HG02870 (cell line): ENCODE measurements around the gene CDH13.

Source experiments
- ATAC-seq: cut with Tn5 transposase; IDR thresholded peaks from one replicate; pipeline ENCODE4 v1.9.1; 2021; ENCODE audit warnings: mild to moderate bottlenecking, moderate library complexity; ENCODE audit not compliant: unreplicated experiment

The CDH13 gene

DNA sequence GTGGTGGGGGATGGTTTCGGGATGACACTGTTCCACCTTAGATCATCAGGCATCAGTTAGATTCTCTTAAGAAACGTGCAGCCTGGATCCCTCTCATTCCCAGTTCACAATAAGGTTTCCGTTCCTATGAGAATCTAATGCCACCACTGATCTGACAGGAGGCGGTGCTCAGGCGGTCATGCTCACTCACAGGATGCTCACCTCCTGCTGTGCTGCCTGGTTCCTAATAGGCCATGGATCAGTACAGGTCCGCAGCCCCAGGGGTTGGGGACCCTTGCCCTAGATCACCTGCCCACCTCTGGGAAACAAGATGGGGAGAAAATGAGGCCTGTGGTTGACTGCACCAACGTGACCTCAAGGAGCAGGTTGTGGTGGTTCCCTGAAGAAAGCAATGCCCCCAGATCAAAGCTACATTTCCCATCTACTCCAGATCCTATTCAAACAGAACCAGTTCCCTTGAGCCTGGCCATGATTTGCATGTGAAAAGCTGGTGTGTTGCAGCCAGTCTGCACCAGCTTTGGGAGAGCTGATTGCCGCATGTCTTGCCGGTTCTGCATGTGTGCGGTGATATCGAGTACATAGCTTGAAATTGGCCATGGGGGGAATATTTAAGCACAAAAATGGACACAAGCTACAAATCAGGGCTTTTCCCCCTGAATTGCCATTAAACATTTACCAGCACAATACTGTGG, 997.8 kb downstream of the CDH13 start:
- no peak for ATAC-seq

DNA sequence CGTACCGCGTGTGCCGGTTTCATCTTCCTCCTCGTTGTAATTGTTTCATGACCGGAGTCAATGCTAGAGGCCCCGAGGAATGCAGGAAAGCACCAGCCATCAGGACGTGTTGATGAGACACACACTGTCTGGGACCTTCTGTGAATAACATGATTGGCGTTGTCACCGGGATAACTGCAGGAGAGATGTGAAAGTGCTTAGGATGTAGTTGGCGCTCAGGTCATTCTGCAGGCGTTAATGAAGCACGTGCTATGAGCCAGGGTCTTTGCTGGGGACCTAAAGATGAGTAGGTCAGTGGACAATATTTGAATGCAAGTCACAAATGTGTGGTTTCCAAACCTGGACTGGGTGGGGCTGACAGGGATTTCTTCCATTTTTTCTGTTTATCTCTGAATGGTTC, 999.4 kb downstream of the CDH13 start:
- no peak for ATAC-seq

DNA sequence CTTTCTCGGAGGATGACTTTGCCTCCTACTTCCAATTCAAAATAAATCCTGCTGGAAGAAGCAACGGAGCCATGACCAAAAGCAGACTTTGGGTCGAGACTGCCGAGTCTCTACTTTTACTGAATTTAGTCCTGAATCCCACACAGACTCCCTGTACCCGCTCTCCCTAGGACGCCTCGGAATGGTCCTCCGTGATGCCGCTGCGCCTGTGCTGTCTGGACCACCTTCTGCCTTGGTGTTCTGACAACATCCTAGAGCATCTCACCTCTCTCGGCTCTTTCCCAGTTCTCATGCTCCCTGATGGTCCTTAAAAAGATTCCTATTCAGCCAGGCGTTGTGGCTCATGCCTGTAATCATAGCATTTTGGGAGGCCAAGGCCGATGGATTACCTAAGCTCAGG, 999.9 kb downstream of the CDH13 start:
- no peak for ATAC-seq

DNA sequence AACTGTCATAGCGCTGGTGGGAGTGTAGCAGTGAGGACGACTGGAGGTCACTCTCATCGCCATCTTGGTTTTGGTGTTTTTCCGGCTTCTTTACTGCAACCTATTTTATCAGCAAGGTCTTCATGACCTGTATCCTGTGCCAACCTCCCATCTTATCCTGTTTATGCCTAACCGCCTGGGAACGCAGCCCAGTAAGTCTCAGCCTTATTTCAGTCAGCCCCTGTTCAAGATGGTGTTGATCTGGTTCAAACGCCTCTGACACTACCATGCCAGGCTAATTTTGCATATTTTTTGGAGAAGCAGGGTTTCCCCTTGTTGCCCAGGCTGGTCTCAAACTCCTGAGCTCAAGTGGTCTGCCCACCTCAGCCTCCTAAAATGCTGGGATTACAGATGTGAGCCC, 1001.2 kb downstream of the CDH13 start:
- no peak for ATAC-seq

DNA sequence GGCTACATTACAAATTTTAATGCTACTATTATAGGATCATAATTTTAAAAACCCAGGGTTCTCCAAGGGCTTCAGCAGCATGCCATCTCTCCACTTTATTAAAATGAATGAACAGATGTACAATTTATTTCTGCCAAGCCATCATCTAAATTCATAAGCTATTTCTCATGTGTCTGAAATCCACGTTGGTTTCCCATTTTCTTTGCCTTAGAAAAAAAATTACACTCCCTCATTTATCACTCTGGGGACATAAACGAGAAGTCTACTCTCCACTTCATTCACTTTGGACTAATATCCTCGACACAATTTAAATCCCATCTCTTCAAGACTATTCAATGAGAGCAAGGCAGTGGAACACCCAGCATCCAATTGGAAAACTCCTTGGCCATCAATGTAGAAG, 1002.7 kb downstream of the CDH13 start:
- ATAC-seq, result no peak

DNA sequence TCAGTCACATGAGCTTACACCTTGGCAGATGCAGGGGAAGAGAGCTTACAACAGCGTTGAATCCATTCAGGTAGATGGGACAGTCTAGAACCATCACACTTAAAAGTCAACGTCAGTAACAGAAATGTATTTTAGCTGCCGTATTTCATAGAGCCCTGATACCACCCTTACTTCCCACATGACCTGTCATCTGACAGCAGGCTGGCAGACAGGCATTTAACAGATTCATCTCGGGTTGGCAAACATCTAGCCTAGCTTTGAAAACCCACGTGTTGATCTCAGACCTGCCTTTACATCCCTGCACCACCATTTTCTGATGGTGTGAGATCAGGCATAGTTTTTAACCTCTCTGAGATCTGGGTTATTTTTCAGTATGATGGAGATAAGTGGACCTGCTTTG, 1003.1 kb downstream of the CDH13 start:
- no peak for ATAC-seq

DNA sequence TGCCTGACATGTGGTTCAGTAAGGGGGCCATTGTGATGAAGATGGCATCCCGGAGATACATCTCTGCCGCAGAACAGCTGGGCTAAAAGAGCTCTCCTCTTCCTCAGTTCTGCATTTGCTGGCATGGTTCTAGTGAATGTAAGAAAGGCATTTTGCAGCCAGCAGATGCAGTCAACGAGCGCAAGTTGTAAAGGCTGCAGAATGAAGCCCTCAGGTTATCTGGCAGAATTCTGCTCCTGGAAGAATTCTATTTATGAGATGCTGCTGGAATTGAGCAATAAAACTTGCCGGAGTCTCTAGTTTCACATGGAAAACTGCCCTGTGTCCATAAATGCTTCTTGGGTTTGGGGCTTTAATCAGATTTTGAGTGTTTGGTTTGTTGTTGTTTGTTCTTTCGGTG, 1004.2 kb downstream of the CDH13 start:
- no peak for ATAC-seq

DNA sequence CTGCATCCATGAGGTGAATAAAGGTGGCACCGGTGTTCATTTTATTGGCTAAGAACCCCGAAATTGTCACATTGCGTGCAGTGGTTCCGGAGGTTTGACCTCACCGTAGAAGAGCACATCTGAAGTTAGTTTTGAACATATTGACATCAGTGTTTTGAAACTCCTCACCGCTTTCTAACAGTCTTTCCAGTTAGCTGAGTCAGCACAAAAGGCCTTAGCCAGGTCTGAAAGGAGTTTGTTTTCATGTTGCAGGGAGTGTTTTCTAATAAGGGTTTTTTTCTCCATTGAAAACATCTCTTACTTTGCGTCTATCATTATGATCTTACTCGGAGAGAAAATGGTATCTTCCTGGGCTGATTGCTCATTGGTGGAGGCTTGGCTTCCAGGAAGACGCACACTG, 1006.5 kb downstream of the CDH13 start:
- ATAC-seq, result no peak

DNA sequence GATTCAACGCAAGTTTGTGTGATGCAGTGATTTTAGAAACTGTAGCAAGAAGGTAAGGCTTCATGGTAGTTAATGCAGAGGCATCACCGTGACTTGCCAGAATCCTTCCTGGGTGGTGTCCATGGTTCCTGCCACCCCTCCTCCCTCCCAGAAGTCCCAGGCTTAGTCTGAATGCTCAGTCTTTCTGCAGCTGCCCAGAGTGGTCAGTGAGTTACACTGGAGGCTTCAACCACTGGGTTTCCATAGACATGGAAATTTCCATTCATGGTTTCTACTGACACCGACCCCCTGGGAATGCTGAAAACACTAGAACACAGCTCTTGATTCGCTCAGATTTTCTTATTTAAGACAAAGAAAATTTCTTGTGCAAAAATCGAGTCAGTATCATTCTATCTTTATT, 1021.6 kb downstream of the CDH13 start:
- ATAC-seq, result no peak

DNA sequence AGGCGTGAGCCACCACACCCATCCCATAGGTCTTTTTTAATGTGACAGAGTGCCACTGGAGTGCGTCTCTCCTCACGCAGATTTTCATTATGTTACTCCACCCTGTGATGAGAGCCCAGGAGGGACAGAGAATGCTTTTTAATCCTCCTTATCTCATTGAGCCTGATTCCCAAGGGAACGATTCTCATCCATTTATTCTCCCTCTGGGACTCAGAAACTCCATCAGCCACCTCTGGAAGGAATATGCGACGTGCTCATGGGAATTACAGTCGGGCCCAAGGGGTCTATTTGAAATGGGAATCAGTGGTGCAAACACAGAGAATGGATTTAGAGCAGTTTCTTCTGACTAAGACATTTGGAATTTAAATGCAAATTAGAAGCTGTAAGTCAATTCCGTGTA, 1025.1 kb downstream of the CDH13 start:
- no peak for ATAC-seq

DNA sequence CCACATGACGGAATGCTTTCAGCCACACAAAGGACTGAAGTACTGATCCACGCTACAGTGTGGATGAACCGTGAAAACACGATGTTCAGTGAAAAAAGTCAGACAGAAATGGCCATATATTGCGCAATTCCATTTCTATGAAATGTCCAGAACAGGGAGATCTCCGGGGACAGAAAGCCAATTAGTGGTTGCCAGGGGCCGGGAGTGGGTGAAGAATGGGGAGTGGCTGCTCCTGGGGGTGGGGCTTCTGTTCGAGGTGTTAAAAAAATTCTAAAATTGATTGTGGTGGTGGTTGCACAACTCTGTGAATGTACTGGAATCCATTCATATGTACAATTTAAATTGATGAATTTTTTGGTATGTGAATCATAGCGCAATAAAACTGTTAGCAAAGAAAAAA, 1026.2 kb downstream of the CDH13 start:
- ATAC-seq, result no peak

DNA sequence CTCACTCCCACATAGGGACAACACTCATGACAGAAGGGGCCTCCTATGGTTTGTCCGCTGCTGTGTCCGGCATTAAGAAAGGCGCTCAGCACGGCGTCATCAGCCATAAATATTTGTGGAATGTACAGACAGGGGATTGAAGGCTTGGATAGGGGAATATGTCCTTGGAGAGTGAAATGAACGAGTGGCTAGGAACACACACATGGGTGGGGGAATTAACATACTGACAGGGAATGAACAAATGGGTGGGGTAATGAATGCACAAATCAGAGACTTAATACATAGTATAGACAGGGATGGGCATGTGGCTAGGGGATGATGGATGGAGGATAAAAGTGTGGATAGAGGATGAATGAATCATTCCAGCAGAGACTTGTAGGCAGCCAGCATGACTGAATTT, 1027.0 kb downstream of the CDH13 start:
- no peak for ATAC-seq

DNA sequence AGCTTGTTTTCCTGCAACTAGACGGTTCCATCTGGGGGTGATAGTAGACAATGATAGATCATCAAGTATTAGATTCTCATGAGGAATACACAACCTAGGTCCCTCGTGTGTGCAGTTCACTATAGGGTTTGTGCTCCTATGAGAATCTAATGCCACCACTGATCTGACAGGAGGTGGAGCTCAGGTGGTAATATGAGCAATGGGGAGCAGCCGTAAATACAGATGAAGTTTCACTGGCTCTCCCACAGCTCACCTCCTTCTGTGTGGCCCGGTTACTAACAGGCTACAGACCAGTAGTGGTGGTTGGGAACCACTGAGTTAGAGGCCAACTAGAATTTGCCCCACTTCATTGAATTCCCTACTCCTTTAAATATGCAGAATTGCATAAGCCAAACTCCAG, 1033.5 kb downstream of the CDH13 start:
- ATAC-seq, result no peak

DNA sequence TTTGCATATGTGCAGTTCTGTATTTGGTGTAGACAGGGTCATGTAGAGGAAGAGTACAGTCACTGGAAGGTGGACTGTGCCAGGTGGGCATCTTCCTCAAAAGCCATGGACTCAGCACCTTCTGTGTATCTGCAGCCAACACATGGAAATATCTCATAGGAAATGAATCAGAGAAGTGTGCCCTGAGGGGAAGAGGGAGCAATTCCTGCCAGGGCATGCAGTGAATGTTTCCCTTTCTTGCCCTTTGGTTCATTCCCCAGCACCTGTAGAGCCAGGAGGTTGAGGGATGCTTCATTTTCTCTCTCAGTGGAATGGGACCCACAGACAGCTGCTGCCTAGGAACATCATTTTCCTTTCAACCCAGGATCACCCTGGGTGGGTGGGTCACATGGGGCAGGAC, 1034.9 kb downstream of the CDH13 start:
- ATAC-seq, result no peak

DNA sequence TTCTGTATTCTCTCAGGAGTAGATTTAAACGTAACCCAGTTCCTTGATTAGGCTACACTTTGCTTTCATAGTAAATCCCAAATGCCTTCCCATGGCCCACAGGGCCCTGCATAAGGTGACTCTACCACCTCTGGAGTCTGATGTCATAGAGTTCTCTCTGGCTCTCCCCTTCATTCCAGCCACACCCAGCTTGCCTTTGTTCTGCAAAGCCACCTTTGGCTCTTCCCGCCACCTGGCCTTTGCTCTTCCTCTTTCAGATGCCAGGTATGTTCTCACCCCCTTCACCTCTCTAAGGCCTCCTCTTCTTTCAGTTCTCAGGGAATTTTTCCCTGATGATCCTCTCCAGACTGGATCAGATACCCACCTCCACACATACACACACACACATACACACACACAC, 1039.7 kb downstream of the CDH13 start:
- ATAC-seq, result no peak

DNA sequence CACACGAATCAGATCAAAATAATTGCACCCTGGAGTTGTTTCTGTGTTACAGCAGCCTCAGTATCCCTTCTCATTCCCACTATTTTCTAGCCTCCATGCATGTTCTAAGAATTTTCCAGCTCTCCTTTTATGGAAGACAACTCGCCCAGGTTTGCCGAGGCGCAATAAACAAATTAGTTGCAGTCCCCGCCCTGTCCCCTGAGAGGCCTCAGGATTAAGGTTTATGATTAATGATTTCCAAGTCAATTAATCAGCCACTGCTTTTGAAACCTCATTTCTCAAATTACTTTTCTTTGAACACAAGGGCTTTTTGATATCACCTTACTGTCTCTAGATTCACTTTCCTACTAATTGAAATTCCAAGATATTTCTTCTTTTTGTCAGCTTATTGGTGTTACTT, 1042.7 kb downstream of the CDH13 start:
- ATAC-seq, result no peak

DNA sequence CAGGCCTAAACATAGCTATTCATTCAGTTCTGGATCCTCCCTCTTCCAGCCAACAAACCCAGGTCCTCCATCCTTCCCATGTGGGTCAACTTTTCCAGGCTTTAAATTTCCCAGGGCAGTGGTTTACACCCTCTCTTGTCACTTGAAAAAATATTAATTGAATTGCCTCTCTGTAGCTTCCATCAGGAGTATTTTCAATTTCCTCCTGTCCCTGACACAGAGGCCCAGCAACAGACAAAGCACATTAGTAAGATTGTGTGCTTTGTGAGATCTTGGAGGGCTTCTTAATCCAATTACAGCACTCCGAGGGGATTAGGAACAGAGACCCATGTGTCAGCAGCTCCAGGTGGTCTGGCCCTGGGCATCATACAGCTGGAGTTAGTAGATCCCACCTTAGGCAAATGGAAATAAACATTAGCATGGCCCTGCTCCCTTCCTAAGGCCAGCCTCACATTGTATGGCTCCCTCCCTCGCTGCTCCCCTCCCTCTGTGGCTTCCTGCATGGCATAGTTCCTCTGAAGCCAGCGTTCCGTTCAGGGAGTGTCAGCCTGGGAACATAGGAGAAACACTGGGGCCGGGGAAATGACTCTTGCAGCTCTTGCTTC, 1048.3 kb downstream of the CDH13 start:
- no peak for ATAC-seq

DNA sequence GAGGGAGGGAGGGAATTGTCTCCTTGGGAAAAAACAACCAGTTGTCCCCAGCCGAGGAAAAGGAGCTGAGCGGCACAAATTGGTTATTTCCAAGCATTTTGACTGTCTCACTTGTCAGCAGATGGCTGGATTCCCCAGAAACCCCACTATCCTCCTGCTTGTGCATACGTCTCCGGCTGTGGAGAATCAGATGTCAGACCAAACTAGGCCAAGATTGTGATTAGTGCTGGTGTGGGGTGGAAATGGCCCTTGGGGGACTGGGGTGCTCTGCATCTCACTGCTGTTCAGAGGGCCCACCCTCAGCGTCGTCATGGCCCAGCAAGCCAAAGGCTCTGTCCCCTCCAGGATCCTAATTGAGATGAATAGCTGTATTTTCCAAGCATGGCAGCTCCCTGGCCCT, 1049.3 kb downstream of the CDH13 start:
- no peak for ATAC-seq

DNA sequence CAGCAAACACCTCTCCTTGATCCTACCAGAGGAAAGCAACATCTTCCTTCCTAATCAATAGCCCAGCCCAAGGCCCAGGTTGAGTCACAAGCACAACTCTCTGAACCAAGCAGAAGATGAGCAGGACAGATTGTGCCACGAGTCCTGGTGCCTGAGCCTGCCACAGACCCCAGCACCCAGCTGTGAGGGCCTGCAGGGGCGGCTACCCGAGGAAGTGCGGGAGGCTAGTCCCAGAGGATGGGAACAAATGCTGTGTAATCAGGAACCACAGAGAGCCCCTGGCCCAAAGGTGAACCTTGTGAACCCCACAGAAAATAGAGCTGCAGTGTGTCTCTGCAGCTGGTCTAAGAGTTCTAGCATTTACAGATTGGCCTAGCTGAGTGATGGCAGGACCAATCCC, 1054.2 kb downstream of the CDH13 start:
- ATAC-seq, result no peak

DNA sequence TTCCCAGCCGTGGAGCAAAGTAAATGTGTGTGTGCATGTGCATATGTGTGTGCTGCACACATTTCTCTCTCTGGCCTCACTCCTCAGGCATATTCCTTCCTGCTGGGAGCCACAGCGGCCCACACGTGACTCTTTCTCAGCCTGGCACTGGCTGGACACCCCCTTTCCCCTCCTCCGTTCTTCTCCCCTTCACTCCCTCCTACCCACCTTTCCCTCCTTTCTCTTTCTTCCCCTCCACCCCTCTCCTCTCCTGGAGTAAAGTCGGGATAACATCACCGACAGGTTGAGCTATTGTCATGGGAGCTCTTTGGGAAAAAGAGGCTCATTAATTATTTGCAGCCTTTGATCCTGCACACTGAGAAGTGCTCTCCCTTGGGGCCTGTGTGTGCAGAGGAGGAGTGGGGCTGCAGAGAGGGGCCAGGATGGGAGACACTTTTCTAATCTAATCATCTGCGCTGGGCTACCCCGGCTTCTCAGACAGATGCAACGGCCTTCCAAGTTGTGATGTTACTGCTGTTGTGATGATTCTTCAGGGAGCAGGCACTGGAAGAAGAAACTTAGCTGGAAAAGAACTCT, 1054.7 kb downstream of the CDH13 start:
- no peak for ATAC-seq

DNA sequence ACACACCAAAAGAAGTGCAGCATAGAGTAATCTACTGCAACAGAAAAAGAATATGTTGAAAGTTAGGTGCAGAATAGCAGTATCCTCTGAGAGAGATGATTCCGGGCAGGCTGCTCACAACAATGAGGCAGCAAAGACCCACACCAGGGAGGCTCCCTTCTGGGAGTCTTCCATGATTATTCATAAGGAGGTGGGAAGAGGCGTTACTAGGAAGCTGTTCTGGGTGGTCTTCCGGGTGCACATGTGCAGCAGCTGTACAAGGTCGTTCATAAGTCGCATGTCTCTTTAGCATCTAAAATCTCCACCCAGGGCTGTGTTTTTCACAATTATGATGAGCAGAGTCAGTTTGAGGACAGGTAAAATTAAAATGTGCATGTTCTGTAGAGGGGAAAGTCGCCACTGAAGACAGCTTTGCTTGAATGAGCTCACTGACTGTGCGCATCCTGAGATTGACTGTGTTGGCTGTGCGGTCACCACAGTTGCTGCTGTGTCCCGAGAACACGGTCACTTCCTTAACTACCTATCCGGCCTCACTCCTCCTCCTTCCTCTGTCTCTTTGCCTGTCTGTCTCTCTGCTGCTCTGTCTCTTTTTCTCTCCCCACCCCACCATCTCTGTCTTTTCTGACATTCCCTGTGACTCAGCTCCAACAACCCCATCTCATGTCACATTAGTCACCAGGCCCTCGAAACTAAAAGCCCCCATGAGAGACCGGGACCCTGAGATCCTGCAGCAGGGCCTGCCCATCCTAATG, 1055.5 kb downstream of the CDH13 start:
- ATAC-seq, result no peak

DNA sequence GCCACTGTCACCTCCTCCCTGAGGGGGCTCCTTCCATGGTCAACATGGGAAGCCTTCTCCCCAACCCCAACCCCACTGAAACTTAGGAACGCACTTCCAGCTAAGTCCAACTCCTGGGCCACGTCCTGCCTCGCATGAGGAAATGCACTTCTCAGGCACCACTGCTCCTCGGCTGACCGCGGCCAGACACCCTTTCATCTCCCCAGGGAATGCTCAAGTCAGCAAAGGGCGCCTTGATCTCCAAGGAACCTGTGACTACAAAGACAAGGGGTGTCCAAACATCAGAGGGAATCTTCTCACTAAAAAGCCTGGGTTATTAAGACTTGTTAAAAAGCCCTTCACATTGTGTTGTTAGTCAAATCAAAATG, 1056.1 kb downstream of the CDH13 start:
- no peak for ATAC-seq
